Lung (tissue), 12 donors: Measurements from ENCODE around the gene C2orf76. TPM values are rescaled to one million over a fixed set of nuclear protein-coding genes. Genes with fewer than 3 reads are reported as not detected.
A peak's percentile ranks its signal among the peaks of the same experiment; 100 is the strongest.

Experiments used
- ATAC-seq: fragments of 200-7000 bp; cut with Tn5 transposase; one replicate; pipeline ENCODE4 v1.9.1; 2020; ENCODE audit warnings: moderate number of reproducible peaks; ENCODE audit not compliant: insufficient read depth, low FRiP score
- DNase-seq, 3 donors: peaks; one replicate each; pipeline ENCODE4 v3.0.0-alpha.2; 2013 to 2017
- H3K27ac ChIP-seq, 2 donors: one replicate each; pipeline ENCODE4 v1.5.1; 2013; ENCODE audit warnings: mild to moderate bottlenecking in 2 of 2, moderate library complexity in 2 of 2, control low read depth in 1 of 2, inconsistent platforms in 1 of 2, low read depth in 1 of 2, low read length in 1 of 2
- H3K27me3 ChIP-seq, 3 donors: one replicate each; pipeline ENCODE4 v1.5.1; 2013; ENCODE audit warnings: low read length in 2 of 3; ENCODE audit not compliant: control insufficient read depth in 3 of 3, insufficient read depth in 3 of 3
- H3K36me3 ChIP-seq, 4 donors: one replicate each; pipeline ENCODE4 v1.5.1; 2013; ENCODE audit warnings: low read length in 4 of 4, mild to moderate bottlenecking in 1 of 4, moderate library complexity in 1 of 4; ENCODE audit not compliant: control insufficient read depth in 4 of 4, insufficient read depth in 4 of 4
- H3K4me1 ChIP-seq, 5 donors: one replicate each; pipeline ENCODE4 v1.5.1; 2013; ENCODE audit warnings: low read length in 5 of 5, mild to moderate bottlenecking in 2 of 5, moderate library complexity in 1 of 5; ENCODE audit not compliant: control insufficient read depth in 5 of 5, insufficient read depth in 5 of 5
- H3K4me3 ChIP-seq: one replicate; pipeline ENCODE4 v1.5.1; 2013; ENCODE audit warnings: mild to moderate bottlenecking, control low read depth, moderate library complexity
- H3K9ac ChIP-seq, 2 donors: one replicate each; pipeline ENCODE4 v1.5.1; 2013; ENCODE audit warnings: low read length in 2 of 2, control low read depth in 1 of 2; ENCODE audit not compliant: insufficient read depth in 1 of 2
- H3K9me3 ChIP-seq, 4 donors: one replicate each; pipeline ENCODE4 v1.5.1; 2013; ENCODE audit warnings: low read length in 3 of 4, mild to moderate bottlenecking in 1 of 4, moderate library complexity in 1 of 4; ENCODE audit not compliant: control insufficient read depth in 4 of 4, insufficient read depth in 3 of 4
- WGBS, 2 donors: extraction: QIAGEN DNeasy Blood & Tissue Kit; methylation state at CpG; one replicate each; pipeline ENCODE4 v1.1.7; 2013; 5-methylcytosine and 5-hydroxymethylcytosine counted together
- polyA plus RNA-seq, 2 donors: library from polyadenylated mRNA; stranded (reverse); fragments of 200-250 nt; gene quantifications; one replicate each; pipeline ENCODE4 v1.2.1, GENCODE V29; 2013
- total RNA-seq, 2 donors: library from RNA; depleted of rRNA in 1 of 2; stranded (reverse); fragments of >200 nt in 1 of 2; gene quantifications; one replicate each; pipeline ENCODE4 v1.2.1, GENCODE V29; 2014 to 2021
- TF ChIP-seq, protein P1 (sequence below): IDR thresholded peaks from 2 replicates; pipeline ENCODE4 v1.5.1; 2012; ENCODE audit warnings: mild to moderate bottlenecking; ENCODE audit errors: control extremely low read depth, extremely low read depth
- donor health status: control.
- donor health status: control.
- donor health status: Bipolar disorder and iron deficiency.
- donor health status: healthy.
- donor health status: DM: yes; HTN: yes; CAD: no.

The C2orf76 gene
- total and polyA plus RNA-seq, 4 donors: 9.1 to 24.6 (median 17.3) TPM

DNA sequence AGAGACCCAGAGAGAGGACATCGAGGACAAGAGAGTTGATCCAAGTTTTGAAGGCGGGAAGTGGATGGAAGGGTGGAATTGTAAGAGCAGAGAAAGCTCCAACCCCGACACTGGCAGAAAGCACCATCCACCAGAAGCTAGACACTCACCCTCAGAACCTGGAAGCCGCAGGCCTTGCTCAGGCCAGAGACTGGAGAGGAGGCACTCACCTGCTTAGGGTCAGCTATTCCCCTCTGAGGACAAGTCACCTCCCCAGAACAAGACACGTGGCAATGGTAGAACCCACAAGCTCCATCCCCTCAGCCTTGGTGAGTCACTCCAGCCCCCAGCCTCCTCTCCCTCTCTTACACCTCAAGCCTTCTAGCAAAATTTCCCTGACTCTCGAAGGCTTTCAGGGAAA lies 78.1 kb downstream of the C2orf76 start:
- WGBS, 2 donors: 88 to 95% methylated on average over 6 of the region's 6 CpGs
- Histone ChIP-seq H3K4me1 (peaks cover 0 to 13% (median 1%) of the 10 kb centered on the region in 5 donors), H3K27me3 (peaks cover 0 to 2% (median 0%) of the 10 kb centered on the region in 3 donors), H3K36me3 (no peaks in the 10 kb centered on the region), H3K4me3 (no peak overlapping the region), H3K9me3 (no peaks in the 10 kb centered on the region), H3K9ac (no peak overlapping the region), H3K27ac (no peak overlapping the region)
- DNase-seq (no peak), ATAC-seq (no peak)
- TF ChIP-seq, protein P1, sequence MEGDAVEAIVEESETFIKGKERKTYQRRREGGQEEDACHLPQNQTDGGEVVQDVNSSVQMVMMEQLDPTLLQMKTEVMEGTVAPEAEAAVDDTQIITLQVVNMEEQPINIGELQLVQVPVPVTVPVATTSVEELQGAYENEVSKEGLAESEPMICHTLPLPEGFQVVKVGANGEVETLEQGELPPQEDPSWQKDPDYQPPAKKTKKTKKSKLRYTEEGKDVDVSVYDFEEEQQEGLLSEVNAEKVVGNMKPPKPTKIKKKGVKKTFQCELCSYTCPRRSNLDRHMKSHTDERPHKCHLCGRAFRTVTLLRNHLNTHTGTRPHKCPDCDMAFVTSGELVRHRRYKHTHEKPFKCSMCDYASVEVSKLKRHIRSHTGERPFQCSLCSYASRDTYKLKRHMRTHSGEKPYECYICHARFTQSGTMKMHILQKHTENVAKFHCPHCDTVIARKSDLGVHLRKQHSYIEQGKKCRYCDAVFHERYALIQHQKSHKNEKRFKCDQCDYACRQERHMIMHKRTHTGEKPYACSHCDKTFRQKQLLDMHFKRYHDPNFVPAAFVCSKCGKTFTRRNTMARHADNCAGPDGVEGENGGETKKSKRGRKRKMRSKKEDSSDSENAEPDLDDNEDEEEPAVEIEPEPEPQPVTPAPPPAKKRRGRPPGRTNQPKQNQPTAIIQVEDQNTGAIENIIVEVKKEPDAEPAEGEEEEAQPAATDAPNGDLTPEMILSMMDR: no peak

DNA sequence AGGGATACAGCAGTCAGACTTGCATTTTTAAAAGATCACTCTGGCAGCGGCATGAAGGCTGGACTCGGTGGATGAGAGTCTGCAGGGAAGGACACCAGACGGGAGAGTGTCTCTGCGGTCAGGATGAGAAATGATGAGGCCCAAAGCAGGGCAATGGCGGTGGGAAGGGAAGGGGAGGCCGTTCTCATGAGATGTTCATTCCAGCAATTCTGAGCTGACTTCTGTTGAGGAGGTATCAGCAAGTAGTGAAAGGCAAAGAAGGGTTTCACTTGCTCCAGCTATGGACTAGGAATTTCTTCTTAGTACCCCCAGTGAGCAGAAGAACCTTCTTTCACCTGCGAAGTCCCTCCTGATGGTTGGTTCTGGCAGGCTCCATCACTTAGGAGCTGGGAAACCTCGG lies 80.0 kb downstream of the C2orf76 start:
- TF ChIP-seq, protein P1: no peak
- no peaks in the 10 kb centered on the region for H3K9me3 ChIP-seq

DNA sequence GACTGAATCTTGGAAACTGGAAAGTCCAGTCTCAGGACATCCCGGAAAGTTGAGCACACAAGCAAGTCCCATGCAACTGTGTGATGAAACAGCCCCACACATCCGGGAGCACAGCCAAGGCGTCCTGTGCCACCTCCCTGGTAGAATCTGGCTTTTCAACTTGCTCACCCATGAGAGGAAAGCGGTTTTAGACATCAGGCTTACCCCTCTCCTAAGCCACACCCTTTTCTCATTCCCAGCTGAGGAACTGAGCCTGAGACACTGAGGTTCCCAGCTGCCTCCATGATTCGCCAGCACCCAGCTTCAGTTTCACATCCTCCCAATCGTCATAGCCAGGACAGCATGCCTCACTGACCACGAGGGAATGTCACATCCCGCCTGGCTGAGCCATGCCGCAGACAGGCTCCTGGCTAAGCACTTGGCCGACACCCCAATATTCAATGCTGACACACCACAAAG lies 82.7 kb downstream of the C2orf76 start:
- no peak overlapping the region for H3K27ac ChIP-seq
- peak; percentile 78 for ATAC-seq
- DNase-seq: no peak
- TF ChIP-seq, protein P1: no peak
- H3K36me3 ChIP-seq: no peaks in the 10 kb centered on the region
- H3K9me3 ChIP-seq: no peaks in the 10 kb centered on the region
- H3K27me3 ChIP-seq: no peaks in the 10 kb centered on the region
- H3K4me1 ChIP-seq: peaks cover 0 to 4% (median 0%) of the 10 kb centered on the region in 5 donors
- WGBS, 2 donors: 32 to 46% methylated on average over 10 of the region's 10 CpGs
- H3K4me3 ChIP-seq: no peak overlapping the region
- no peak overlapping the region for H3K9ac ChIP-seq

More for the DNA sequence above, 80.0 kb downstream of the C2orf76 start:
- no peak overlapping the region for H3K4me3 ChIP-seq
- peaks cover 0 to 2% (median 0%) of the 10 kb centered on the region in 3 donors for H3K27me3 ChIP-seq
- ATAC-seq (no peak), DNase-seq (no peak)
- H3K9ac ChIP-seq: no peak overlapping the region
- WGBS, 2 donors: 82 to 89% methylated on average over 8 of the region's 8 CpGs
- H3K27ac ChIP-seq: no peak overlapping the region
- H3K36me3 ChIP-seq: no peaks in the 10 kb centered on the region
- H3K4me1 ChIP-seq: peaks cover 0 to 6% (median 0%) of the 10 kb centered on the region in 5 donors

DNA sequence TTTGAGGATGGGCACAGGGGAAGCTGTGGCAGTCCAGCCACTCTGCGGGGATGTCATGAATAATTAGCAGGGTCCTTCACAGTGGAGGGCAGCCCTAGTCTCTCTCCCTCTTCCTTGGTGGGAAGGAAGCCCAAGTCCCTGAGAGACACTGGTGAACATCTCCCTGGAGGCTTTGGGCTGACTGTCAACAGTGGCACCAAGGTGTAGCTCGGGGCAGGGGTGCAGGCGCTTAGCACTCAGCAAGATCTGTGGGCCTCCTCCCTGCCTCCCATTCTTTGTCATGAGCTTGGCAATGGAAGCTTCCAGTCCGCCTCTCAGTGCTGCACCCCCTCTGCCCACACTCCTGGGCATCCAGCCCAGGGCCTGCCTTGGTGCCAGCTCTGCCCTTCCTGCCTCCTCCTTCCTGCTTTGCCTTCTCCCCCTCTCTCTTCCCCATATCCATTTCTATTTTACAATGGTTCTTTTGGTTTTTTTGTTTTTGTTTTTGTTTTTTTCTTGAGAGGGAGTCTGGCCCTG lies 83.6 kb downstream of the C2orf76 start:
- no peak overlapping the region for H3K4me3 ChIP-seq
- TF ChIP-seq, protein P1: no peak
- H3K36me3 ChIP-seq: no peaks in the 10 kb centered on the region
- DNase-seq: no peak
- H3K4me1 ChIP-seq: peaks cover 0 to 4% (median 0%) of the 10 kb centered on the region in 5 donors
- peak overlapping the region in 1 of 2 donors; percentile 6 for H3K27ac ChIP-seq
- H3K9me3 ChIP-seq: no peaks in the 10 kb centered on the region
- 69 to 71% methylated on average over 4 of the region's 4 CpGs for WGBS, 2 donors
- H3K27me3 ChIP-seq: no peaks in the 10 kb centered on the region
- ATAC-seq: no peak
- H3K9ac ChIP-seq: no peak overlapping the region
